T-helper 2 cell treated with Interferon-gamma antibody and Interleukin-4, amounts not matched to agents 5 μg/mL and 100 μg/mL, for 36 hours (primary cell): Measurements from ENCODE around the gene GSG1L.

ENCODE experiments used
- DNase-seq: peaks from one replicate; pipeline ENCODE4 v3.0.0; 2021; ENCODE audit warnings: low spot score
- H3K27ac Mint-ChIP-seq: one replicate; pipeline ENCODE4 v1.8.0; 2021; ENCODE audit warnings: mild to moderate bottlenecking, mixed read lengths
- H3K27me3 Mint-ChIP-seq: one replicate; pipeline ENCODE4 v1.8.0; 2021; ENCODE audit warnings: low read depth, mixed read lengths
- H3K36me3 Mint-ChIP-seq: one replicate; pipeline ENCODE4 v1.8.0; 2021; ENCODE audit warnings: low read depth, mixed read lengths
- H3K4me1 Mint-ChIP-seq: one replicate; pipeline ENCODE4 v1.8.0; 2021; ENCODE audit warnings: low read depth, mixed read lengths
- H3K4me3 Mint-ChIP-seq: one replicate; pipeline ENCODE4 v1.8.0; 2022; ENCODE audit warnings: mild to moderate bottlenecking, moderate library complexity, mixed read lengths
- H3K9me3 Mint-ChIP-seq: one replicate; pipeline ENCODE4 v1.8.0; 2021; ENCODE audit warnings: mixed read lengths

GSG1L gene

DNA sequence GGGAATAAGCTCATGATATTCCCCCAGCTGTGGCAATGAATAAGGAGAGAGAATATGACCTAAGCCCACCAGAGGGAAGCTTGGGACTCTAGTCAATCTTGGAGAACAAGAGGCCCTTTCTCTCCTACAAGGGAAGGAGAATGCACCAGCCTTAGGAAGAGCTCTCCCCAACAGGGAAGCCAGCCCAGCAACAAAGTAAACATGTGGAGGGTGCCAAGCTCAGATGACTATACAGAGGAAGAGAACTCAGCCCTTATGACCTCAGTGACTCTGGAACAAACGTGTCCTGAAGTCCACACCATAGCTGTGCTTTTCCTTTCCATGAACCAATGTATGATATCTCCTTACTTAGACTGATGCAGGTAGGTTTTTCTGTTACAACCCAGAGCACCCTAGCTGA, 219.7 kb downstream of the GSG1L start:
- no peak overlapping the region for H3K27ac Mint-ChIP-seq

DNA sequence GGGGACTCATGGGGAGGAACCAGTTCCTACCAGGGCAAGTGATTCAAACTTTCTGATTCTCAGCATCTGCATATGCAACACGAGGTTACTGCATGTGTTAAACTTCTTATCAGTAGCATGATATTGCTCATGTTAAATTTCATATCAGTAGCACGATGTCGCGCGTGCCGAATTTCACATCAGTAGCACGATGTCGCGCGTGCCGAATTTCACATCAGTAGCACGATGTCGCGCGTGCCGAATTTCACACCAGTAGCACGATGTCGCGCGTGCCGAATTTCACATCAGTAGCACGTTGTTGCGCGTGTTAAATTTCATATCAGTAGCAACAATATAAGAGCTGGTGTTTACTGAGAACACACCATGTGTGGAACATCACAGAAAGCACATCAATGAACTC, 221.6 kb downstream of the GSG1L start:
- Mint-ChIP-seq H3K36me3 (no peaks in the 10 kb centered on the region), H3K27ac (no peak overlapping the region), H3K4me3 (no peak overlapping the region), H3K4me1 (no peaks in the 10 kb centered on the region), H3K9me3 (no peaks in the 10 kb centered on the region), H3K27me3 (no peaks in the 10 kb centered on the region)
- DNase-seq = no peak

More for the DNA sequence above, 219.7 kb downstream of the GSG1L start:
- Mint-ChIP-seq H3K4me1 (no peaks in the 10 kb centered on the region), H3K27me3 (no peaks in the 10 kb centered on the region), H3K36me3 (no peaks in the 10 kb centered on the region), H3K4me3 (no peak overlapping the region), H3K9me3 (no peaks in the 10 kb centered on the region)
- no peak for DNase-seq

DNA sequence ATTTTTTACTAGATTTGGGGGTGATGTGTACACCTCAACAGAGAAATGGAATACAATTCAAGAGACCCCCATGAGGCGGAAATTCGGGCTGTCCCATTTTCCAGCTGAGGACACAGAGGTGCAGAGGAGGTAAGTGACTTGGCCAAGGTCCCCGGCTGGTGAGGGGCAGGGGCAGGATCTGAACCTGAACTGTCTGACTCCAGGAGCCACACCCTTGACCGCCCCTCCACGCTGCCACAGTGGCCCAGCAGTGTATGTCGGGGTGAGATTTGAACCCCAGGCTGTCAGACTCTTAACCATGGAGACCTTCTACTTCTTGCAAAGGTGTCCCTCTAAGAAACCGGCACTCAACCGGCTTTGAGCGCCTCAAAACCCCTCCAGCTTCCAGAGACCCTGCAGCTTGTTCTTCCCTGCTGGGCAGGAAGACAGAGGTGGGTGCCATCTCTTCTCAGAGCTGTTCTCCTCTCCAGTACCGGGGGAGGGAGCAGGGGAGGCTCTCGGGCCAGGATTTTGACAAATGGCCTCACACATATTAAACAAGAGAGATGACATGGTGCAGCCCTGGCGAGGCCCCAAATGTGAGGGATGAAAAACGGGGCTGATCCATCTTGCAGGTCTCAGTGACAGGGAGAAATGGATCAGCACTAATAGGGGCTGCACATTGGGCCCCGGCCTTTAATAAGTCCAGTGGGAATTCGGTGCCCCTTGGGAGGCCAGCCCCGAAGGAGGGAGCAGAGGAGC, 222.3 kb downstream of the GSG1L start:
- Mint-ChIP-seq H3K4me1 (no peaks in the 10 kb centered on the region), H3K9me3 (no peaks in the 10 kb centered on the region), H3K4me3 (no peak overlapping the region), H3K27ac (no peak overlapping the region), H3K27me3 (peaks cover 6% of the 10 kb centered on the region), H3K36me3 (no peaks in the 10 kb centered on the region)
- no peak for DNase-seq

DNA sequence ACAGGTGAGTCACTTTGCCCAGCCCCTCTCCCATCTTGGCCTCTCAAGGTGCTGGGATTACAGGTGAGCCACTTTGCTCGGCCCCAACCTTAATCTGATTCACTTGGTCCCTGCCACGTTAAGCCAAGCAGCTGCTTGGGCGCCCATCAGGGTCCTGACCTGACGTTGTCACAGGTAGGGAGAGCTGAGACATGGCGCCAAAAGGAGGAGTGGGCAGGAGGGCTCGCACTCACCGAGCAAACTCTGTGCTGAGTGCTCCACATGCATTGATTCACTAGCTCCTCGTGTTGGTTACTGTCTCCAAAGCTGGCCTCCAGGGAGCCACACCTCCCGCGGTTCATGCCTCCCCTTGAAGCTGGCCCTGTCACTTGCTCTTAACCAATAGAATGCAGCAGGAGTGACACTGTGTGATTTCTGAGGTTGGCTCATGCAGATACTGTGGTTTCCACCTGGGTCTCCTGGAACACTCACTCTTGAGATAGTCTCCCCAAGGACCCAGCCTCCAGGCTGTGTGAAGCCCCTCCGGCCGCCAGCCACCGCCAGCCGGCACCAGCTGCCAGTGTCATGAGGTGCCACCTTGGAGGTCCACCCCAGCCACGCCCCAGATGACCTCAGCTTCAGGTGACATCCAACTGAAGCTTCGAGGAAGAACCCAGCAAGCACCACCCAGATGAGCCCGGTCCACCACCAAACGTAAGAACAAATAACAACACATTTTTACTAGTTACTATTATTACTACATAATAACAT, 223.0 kb downstream of the GSG1L start:
- Mint-ChIP-seq H3K9me3 (no peaks in the 10 kb centered on the region), H3K36me3 (no peaks in the 10 kb centered on the region), H3K4me3 (no peak overlapping the region), H3K4me1 (no peaks in the 10 kb centered on the region), H3K27me3 (peaks cover 7% of the 10 kb centered on the region), H3K27ac (no peak overlapping the region)
- DNase-seq = no peak

DNA sequence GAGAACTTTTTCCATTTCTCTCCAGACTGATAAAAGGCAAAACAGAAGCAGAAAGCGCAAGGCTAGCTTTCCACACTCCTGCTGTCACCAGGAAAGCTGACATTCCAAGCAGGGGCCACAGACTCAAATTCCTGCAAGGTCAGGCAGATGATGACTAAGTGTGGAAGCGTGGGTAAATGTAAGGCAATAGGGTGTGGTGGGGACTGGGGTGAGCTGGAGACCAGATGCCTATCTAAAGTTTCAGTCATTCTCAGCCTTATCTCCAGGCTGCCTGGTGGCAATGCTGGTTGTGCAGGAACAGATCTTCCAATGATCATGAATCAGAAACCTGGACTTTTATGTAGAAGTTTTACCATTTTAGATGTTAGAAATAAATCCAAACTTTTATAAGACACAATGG, 224.1 kb downstream of the GSG1L start:
- Mint-ChIP-seq H3K4me3 (no peak overlapping the region), H3K27me3 (peaks cover 13% of the 10 kb centered on the region), H3K27ac (no peak overlapping the region), H3K36me3 (no peaks in the 10 kb centered on the region), H3K4me1 (no peaks in the 10 kb centered on the region), H3K9me3 (no peaks in the 10 kb centered on the region)
- no peak for DNase-seq

DNA sequence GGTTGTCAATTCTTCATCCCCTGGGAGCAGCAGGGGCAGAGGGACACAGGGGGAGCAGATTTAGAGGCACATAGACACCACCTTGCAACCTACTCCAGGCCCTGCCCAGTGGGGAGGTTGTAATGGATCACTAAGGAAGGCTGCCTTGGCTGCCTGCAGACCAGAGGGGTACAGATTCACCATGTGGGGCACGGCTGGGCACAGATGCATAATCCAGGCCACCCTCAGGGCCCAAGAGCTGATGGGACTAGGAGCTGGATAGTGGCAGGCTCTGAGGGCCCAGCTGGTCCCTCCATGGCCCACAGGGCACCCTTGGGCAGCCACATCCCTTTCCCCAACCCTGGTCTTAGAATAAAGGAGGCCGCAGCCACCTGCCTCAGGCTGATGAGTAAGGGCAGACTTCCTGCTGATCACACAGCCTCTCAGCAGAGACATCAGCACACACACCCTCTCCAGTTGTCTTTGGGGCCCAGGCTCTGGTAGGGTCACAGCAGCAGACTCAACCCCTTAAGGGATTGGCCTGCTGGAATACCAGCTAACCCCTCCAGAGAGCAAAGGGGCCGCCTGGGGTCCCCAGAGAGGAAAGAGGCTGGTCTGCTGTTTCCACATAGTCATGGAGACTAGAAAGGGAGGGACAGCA, 224.9 kb downstream of the GSG1L start:
- H3K27me3 Mint-ChIP-seq = peaks cover 13% of the 10 kb centered on the region
- H3K4me1 Mint-ChIP-seq = no peaks in the 10 kb centered on the region

DNA sequence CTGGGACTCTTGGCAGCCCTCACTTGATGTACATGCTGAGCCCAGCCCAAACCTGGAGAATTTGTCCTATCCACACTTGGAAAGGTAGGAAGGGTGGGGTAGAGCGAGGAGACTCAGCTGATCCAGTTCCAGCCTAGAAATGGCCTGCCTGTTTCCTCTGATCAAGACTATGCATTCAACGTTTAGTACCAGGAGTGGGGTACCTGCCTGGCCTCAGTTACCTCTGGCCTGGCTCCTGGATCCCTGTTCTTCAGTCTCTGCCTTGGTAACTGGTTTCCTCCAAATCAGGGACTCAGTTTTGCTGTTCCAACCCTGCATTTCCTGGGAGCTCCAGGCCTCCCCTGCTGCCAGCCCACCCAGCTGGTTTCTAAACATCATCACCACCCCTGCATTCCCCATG, 233.5 kb downstream of the GSG1L start:
- peaks cover 3% of the 10 kb centered on the region for H3K27me3 Mint-ChIP-seq
- DNase-seq = no peak
- H3K4me1 Mint-ChIP-seq = no peaks in the 10 kb centered on the region
- H3K9me3 Mint-ChIP-seq = no peaks in the 10 kb centered on the region
- H3K36me3 Mint-ChIP-seq = no peaks in the 10 kb centered on the region
- no peak overlapping the region for H3K4me3 Mint-ChIP-seq
- no peak overlapping the region for H3K27ac Mint-ChIP-seq

More for the DNA sequence above, 224.9 kb downstream of the GSG1L start:
- Mint-ChIP-seq H3K36me3 (no peaks in the 10 kb centered on the region), H3K9me3 (no peaks in the 10 kb centered on the region), H3K4me3 (no peak overlapping the region), H3K27ac (no peak overlapping the region)
- DNase-seq = no peak

DNA sequence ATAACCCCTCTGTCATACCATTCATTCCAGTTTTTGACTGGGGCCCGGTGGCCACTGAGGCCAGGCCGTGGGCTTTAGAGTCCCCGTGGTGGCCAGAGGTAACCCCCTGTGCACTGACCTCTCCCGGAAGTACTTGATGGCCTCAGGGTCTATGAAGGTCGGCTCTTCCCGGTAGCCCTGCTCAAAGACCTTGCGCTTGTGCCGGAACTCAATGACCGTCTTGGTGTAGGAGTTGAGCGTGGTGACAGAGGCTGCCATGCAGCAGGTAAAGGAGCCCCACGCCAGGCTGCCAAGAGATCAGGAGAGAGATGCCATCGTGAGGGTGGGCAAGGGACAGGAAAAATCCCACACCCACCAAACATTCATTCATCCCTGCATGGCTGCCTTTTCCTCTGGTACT, 234.8 kb downstream of the GSG1L start:
- no peak overlapping the region for H3K27ac Mint-ChIP-seq
- no peaks in the 10 kb centered on the region for H3K27me3 Mint-ChIP-seq
- H3K36me3 Mint-ChIP-seq = no peaks in the 10 kb centered on the region
- H3K4me3 Mint-ChIP-seq = no peak overlapping the region
- no peaks in the 10 kb centered on the region for H3K4me1 Mint-ChIP-seq
- no peaks in the 10 kb centered on the region for H3K9me3 Mint-ChIP-seq
- DNase-seq = no peak

DNA sequence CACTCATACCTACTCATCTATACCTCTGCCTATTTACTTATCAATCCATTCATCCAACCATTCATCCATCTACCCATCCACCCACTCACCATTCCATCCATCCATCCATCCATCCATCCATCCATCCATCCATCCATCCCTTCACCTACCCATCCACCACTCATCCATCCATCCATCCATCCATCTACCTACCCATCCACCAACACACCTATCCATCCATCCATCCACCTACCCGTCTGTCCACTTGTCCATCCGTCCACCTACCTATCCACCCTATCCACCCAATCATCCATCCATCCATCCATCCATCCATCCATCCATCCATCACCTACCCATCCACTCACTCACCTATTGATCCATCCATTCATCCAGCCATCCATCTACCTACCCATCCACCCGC, 235.7 kb downstream of the GSG1L start:
- H3K27ac Mint-ChIP-seq = no peak overlapping the region
- no peak for DNase-seq
- no peaks in the 10 kb centered on the region for H3K9me3 Mint-ChIP-seq
- no peaks in the 10 kb centered on the region for H3K4me1 Mint-ChIP-seq
- H3K4me3 Mint-ChIP-seq = no peak overlapping the region
- H3K36me3 Mint-ChIP-seq = no peaks in the 10 kb centered on the region
- no peaks in the 10 kb centered on the region for H3K27me3 Mint-ChIP-seq

DNA sequence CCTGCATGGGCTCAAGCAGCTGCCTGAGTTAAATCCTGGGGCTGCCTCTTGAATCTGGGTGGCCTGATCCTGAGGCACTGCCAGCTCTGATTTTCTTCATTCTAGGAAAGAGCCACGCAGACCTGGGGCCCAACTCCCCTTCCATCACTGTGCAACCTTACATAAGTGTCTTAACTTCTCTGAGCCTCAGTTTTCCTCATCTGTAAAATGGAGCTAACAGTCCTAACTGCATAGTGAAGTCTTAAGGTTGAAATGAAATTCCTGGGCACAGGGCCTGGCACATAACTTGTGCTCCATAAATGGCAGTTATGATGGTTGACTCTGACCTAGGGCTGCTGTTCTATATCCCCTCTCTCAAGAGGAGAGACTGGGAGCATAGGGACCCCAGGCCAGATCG, 236.6 kb downstream of the GSG1L start:
- no peaks in the 10 kb centered on the region for H3K36me3 Mint-ChIP-seq
- no peaks in the 10 kb centered on the region for H3K27me3 Mint-ChIP-seq
- H3K4me3 Mint-ChIP-seq = no peak overlapping the region
- H3K27ac Mint-ChIP-seq = no peak overlapping the region
- H3K9me3 Mint-ChIP-seq = no peaks in the 10 kb centered on the region
- DNase-seq = no peak
- H3K4me1 Mint-ChIP-seq = no peaks in the 10 kb centered on the region

DNA sequence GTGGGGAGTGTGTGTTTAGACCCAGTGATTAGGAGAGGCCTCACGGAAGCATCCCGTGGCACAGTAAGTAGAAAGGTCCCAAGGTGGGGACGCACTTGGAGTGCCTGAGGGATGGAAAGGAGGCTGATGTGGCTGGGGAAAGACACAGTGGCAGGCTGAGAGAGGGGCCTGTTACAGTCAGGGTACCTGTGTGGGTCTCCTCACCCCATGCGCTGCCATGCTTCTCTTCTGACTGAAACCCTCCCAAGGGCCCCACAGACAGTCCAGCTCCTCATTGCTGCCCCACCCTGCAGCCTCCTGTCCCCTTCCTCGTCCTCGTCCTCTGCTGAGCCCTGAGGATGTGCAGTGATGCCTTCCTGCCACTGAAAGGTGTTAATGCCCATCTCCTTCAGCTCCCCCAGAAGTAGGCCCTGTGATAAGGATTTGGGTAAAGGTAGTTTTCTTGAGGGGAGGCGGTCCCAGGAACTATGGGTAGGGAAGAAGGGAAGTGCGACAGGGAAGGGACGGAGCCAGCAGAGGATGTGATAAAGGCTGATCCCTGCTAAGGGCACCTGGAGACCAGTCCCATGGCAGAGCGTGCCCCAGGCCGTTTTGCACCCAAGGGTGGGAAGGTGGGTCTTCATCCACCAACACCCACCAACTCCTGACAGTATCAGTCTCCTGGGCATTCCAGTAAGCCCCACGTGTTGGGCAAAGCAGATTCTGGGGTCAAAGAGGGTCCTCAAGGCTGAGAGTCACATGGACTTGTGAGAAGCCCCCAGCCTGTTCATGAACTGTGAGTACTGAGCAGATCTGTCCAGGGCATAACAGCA, 237.2 kb downstream of the GSG1L start:
- Mint-ChIP-seq H3K4me3 (no peak overlapping the region), H3K36me3 (no peaks in the 10 kb centered on the region), H3K9me3 (no peaks in the 10 kb centered on the region), H3K4me1 (no peaks in the 10 kb centered on the region), H3K27me3 (no peaks in the 10 kb centered on the region), H3K27ac (no peak overlapping the region)
- DNase-seq = no peak

DNA sequence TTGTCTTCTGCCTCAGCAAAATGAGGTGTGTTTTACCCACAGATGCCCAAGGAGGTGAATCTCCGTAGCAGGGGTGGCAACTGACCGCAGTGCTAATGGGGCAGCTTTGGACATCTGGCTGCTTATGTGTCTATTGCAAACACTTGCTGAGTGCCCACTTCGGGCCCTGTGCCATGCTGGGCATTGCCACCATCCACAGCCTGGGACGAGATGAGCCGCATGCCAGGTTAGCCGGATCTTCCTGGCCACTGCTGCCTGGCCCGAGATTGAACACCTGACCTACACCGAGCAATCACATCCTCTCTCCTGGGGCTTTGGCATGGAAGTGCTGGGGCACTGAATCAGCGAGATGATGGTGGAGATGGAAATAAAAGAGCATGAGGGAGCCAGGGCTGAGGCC, 238.7 kb downstream of the GSG1L start:
- H3K36me3 Mint-ChIP-seq = no peaks in the 10 kb centered on the region
- H3K9me3 Mint-ChIP-seq = no peaks in the 10 kb centered on the region
- H3K4me1 Mint-ChIP-seq = no peaks in the 10 kb centered on the region
- no peak for DNase-seq
- H3K27me3 Mint-ChIP-seq = no peaks in the 10 kb centered on the region
- H3K4me3 Mint-ChIP-seq = no peak overlapping the region
- H3K27ac Mint-ChIP-seq = no peak overlapping the region

DNA sequence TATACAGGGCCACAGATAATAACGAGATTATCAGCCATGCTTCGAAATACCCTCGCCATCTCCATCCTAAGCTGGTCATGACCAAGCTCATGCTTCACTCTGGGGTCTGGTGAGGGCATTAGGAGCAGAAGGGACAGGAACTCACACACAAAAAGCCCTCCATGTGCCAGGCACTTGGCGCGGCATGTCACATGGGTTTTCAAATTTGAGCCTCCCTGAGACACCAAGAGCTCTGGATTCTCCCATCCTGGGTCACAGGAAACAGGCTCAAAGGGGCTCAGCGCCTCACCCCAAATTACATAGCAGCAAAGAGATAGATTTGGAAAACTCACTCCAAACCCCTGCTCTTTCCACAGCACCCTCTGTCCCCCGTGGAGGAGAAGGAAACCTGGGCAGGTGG, 239.5 kb downstream of the GSG1L start:
- H3K27me3 Mint-ChIP-seq = no peaks in the 10 kb centered on the region
- H3K9me3 Mint-ChIP-seq = no peaks in the 10 kb centered on the region
- H3K4me1 Mint-ChIP-seq = no peaks in the 10 kb centered on the region
- no peaks in the 10 kb centered on the region for H3K36me3 Mint-ChIP-seq
- no peak overlapping the region for H3K27ac Mint-ChIP-seq
- DNase-seq = no peak
- H3K4me3 Mint-ChIP-seq = no peak overlapping the region

DNA sequence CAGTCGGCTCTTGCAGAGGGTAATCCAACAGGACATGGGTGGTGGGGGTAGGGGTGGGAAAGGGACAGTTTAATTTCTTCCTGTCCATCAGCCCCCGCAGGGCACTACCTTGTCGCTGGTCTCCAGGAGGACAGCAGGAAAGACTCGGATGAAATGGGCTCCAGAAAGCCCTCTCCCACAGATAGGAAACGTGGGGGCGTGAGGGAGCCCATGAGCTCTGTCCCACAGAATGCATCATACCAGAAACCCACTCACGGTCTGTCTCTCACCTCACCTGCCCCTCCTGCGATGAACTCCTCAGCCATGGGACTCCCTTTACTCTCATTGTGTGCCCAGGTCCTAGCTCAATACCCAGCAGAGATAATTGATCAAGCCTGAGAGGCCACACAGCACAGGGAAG, 240.1 kb downstream of the GSG1L start:
- Mint-ChIP-seq H3K27ac (no peak overlapping the region), H3K4me1 (no peaks in the 10 kb centered on the region), H3K4me3 (no peak overlapping the region), H3K27me3 (no peaks in the 10 kb centered on the region), H3K9me3 (no peaks in the 10 kb centered on the region), H3K36me3 (no peaks in the 10 kb centered on the region)
- no peak for DNase-seq
